B cell (primary cell): ENCODE results near the gene STAT5B.

Source experiments
- CTCF ChIP-seq: fragments of 200-600 bp; IDR thresholded peaks from one replicate; pipeline ENCODE4 v1.8.0; 2022; ENCODE audit warnings: antibody characterized with exemption, mild to moderate bottlenecking
- EZH2 ChIP-seq: IDR thresholded peaks from 2 replicates; pipeline ENCODE4 v1.6.1; 2012; ENCODE audit warnings: borderline replicate concordance, low read depth, mild to moderate bottlenecking, moderate library complexity, low read length; ENCODE audit not compliant: insufficient read depth, poor library complexity, severe bottlenecking

DNA sequence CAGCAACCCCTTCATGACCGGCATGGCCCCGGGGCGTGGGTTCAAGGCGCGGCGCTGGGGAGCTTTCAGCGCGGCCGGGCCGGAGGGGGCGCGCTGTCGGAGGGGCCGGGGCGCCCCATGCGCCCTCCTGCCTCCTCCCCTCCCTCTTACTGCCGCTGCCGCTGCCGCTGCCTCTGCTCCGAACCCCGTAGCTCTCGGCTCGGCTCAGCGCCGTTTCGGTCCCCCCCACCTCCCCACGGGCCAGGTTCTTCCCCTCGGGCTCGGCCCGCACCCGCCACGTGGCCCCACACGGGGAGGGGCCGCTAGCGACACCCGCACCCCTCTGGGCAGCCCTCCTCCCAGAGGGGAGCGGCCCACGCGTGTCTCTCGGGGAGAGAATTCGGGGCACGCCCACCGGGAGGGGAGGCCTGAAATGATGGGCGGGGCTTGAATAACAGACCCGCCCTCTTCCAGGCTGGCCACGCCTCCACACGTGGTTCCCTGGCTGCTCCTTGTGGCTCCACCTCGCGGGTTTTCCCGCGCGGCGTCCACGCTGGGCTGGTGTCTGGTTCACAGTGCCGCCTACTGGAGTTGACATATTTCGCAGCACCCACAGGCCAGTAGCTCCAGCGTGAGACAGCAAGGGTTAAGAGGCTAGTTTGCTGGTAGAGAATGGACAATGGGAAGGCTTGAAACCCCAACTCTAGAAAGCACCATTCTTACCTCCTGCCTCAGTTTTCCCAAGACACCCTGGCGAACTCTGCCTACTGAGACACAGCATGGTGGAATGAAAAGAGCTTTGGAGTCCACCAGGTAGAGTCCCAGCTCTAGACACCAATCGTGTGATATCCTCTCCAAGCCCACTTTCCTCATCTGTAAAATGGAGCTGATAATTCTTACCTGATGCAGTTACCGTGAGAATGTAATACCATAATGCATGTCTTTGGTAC lies 95.0 kb downstream of the STAT5B start, which contains the start of gene KCNH4:
- TF ChIP-seq CTCF (peak; percentile 69), EZH2 (no peak)
